A549 (cell line): ENCODE results near the gene PFAS. TPM values are rescaled to one million over a fixed set of nuclear protein-coding genes. Genes with fewer than 3 reads are reported as not detected.
A peak's percentile ranks its signal among the peaks of the same experiment; 100 is the strongest.
"Not testable (repeated sequence)": the region's sequence is repeated elsewhere in the genome, so short reads cannot be mapped to it uniquely, and the experiment has no call there.

ENCODE experiments used
- ATAC-seq, 2 experiments: fragments of 200-7000 bp in 1 of 2; fragments of >200 bp in 1 of 2; cut with Nextera tagmentation in 1 of 2; cut with Tn5 transposase in 1 of 2; 3 replicates each; pipeline versions ENCODE4 v1.8.0 to v1.9.1; 2018 to 2020; ENCODE audit warnings: mild to moderate bottlenecking in 1 of 2, moderate library complexity in 1 of 2
- CTCF ChIA-PET: fragments of 300-600 bp; sonication (Branson Sonifier 250); formaldehyde crosslinking; extraction: SDS; loops from one replicate; lab custom pipeline; 2021; ENCODE audit warnings: antibody characterized with exemption, inconsistent platforms; lab: Yijun Ruan, JAX
- POLR2A ChIA-PET: fragments of 350-600 bp; formaldehyde crosslinking; extraction: SDS; loops from one replicate; lab custom pipeline; 2021; ENCODE audit warnings: antibody characterized with exemption, inconsistent platforms; lab: Yijun Ruan, JAX
- DNase-seq, 2 experiments: peaks; one replicate each; pipeline versions ENCODE4 v3.0.0 to v3.0.0-alpha.2; 2011 to 2016; ENCODE audit warnings: low read depth in 1 of 2, low spot score in 1 of 2
- FAIRE-seq: peaks from 2 replicates; lab custom pipeline; 2011; peaks lifted over from hg19 to GRCh38; lab: Jason Lieb, UNC
- H3K27ac ChIP-seq, 2 experiments: fragments of >200 bp; sonication (Bioruptor Twin); formaldehyde crosslinking; 3 replicates each; pipeline ENCODE4 v1.5.1; 2016 to 2017
- H3K4me1 ChIP-seq: fragments of >200 bp; sonication (Bioruptor Twin); formaldehyde crosslinking; 3 replicates; pipeline ENCODE4 v1.6.1; 2016
- H3K4me2 ChIP-seq: fragments of >200 bp; sonication (Bioruptor Twin); formaldehyde crosslinking; 3 replicates; pipeline ENCODE4 v1.6.1; 2016
- H3K4me3 ChIP-seq: fragments of >200 bp; sonication (Bioruptor Twin); formaldehyde crosslinking; 3 replicates; pipeline ENCODE4 v1.5.1; 2016
- H3K9me3 ChIP-seq: fragments of >200 bp; sonication (Bioruptor Twin); formaldehyde crosslinking; 3 replicates; pipeline ENCODE4 v1.6.1; 2016
- CBX2 ChIP-seq: fragments of 200-600 bp; sonication (generic); IDR thresholded peaks from 2 replicates; pipeline ENCODE4 v1.6.1; 2016; ENCODE audit warnings: low read depth, mild to moderate bottlenecking, borderline replicate concordance
- CBX8 ChIP-seq: fragments of 200-600 bp; sonication (generic); IDR thresholded peaks from 2 replicates; pipeline ENCODE4 v1.6.1; 2016
- CHD2 ChIP-seq: fragments of 150-350 bp; IDR thresholded peaks from 2 replicates; pipeline ENCODE4 v1.6.1; 2014; ENCODE audit warnings: low read length; ENCODE audit not compliant: partially characterized antibody
- CTCF ChIP-seq: fragments of >200 bp; sonication (Bioruptor Twin); formaldehyde crosslinking; IDR thresholded peaks from 3 replicates; pipeline ENCODE4 v1.5.1; 2016
- EHF ChIP-seq: fragments of 250-450 bp; sonication (Bioruptor Pico); IDR thresholded peaks from 2 replicates; pipeline ENCODE4 v1.5.0; 2020; ENCODE audit warnings: mild to moderate bottlenecking
- ESRRA ChIP-seq: fragments of 150-350 bp; IDR thresholded peaks from 2 replicates; pipeline ENCODE4 v1.6.1; 2014; ENCODE audit warnings: mild to moderate bottlenecking, low read length, borderline replicate concordance
- HDAC2 ChIP-seq: fragments of 200-600 bp; sonication (generic); IDR thresholded peaks from 2 replicates; pipeline ENCODE4 v1.6.1; 2016
- HEYL ChIP-seq: fragments of 250-450 bp; sonication (Bioruptor Pico); IDR thresholded peaks from 2 replicates; pipeline ENCODE4 v1.8.0; 2021; ENCODE audit warnings: mild to moderate bottlenecking, moderate library complexity
- HOXB5 ChIP-seq: fragments of 250-450 bp; sonication (Bioruptor Pico); IDR thresholded peaks from 2 replicates; pipeline ENCODE4 v1.5.0; 2020; ENCODE audit warnings: mild to moderate bottlenecking, moderate library complexity
- KDM1A ChIP-seq: fragments of 200-600 bp; sonication (generic); IDR thresholded peaks from 2 replicates; pipeline ENCODE4 v1.6.1; 2016; ENCODE audit warnings: low read depth, mild to moderate bottlenecking
- KDM5A ChIP-seq: fragments of 200-600 bp; sonication (generic); IDR thresholded peaks from 2 replicates; pipeline ENCODE4 v1.6.1; 2016; ENCODE audit warnings: antibody characterized with exemption, mild to moderate bottlenecking
- MAX ChIP-seq: IDR thresholded peaks from 2 replicates; pipeline ENCODE4 v1.6.1; 2012
- MAZ ChIP-seq: fragments of 150-350 bp; IDR thresholded peaks from 2 replicates; pipeline ENCODE4 v1.6.1; 2014; ENCODE audit warnings: antibody characterized with exemption, low read depth, low read length, borderline replicate concordance
- MYC ChIP-seq: IDR thresholded peaks from 2 replicates; pipeline ENCODE4 v1.6.1; 2012; ENCODE audit warnings: mild to moderate bottlenecking, inconsistent platforms, low read length, improper control_type of control experiment, borderline replicate concordance
- PBX3 ChIP-seq: IDR thresholded peaks from 2 replicates; pipeline ENCODE4 v1.6.1; 2012
- PHF8 ChIP-seq: fragments of 200-600 bp; sonication (generic); IDR thresholded peaks from 2 replicates; pipeline ENCODE4 v1.6.1; 2016; ENCODE audit warnings: low read depth, mild to moderate bottlenecking, antibody characterized with exemption, moderate library complexity, borderline replicate concordance
- RAD21 ChIP-seq, 2 experiments: fragments of >200 bp in 1 of 2; sonication (Bioruptor Twin) in 1 of 2; formaldehyde crosslinking in 1 of 2; IDR thresholded peaks in 1 of 2; conservative IDR thresholded peaks in 1 of 2; 2 replicates in 1 of 2; 3 replicates in 1 of 2; pipeline ENCODE4 v1.6.1; 2012 to 2018; ENCODE audit warnings: inconsistent platforms in 1 of 2
- RARB ChIP-seq: fragments of 250-450 bp; sonication (Bioruptor Pico); IDR thresholded peaks from 2 replicates; pipeline ENCODE4 v1.8.0; 2021; ENCODE audit warnings: mild to moderate bottlenecking, moderate library complexity
- SMC3 ChIP-seq: fragments of >200 bp; sonication (Bioruptor Twin); formaldehyde crosslinking; IDR thresholded peaks from 3 replicates; pipeline ENCODE4 v1.6.1; 2018; ENCODE audit warnings: inconsistent platforms
- TP53 ChIP-seq: fragments of 250-450 bp; sonication (Bioruptor Pico); IDR thresholded peaks from 2 replicates; pipeline ENCODE4 v1.5.0; 2021; ENCODE audit warnings: mild to moderate bottlenecking, moderate library complexity
- ZSCAN20 ChIP-seq: fragments of 250-450 bp; sonication (Bioruptor Pico); IDR thresholded peaks from 2 replicates; pipeline ENCODE4 v1.8.0; 2022; ENCODE audit warnings: mild to moderate bottlenecking, moderate library complexity
- WGBS: methylation state at CpG from one replicate; pipeline ENCODE4 v1.1.6; 2017; ENCODE audit errors: missing lambda C conversion rate; 5-methylcytosine and 5-hydroxymethylcytosine counted together
- polyA plus RNA-seq, 4 experiments: library from polyadenylated mRNA; depleted of rRNA in 3 of 4; stranded (reverse); fragments of >200 nt; fragmentation: RNase III in 1 of 4; extraction: RNeasy Plus Mini Kit Qiagen cat#74134 plus additional on column Dnase treatment in 1 of 4; gene quantifications; 2 replicates in 3 of 4; 3 replicates in 1 of 4; pipeline ENCODE4 v1.2.3, GENCODE V29; 2011 to 2017

PFAS gene
- polyA plus RNA-seq, 2 of the 4 experiments (the other 2 are of a cell fraction), result 51.9 to 58.2 TPM

DNA sequence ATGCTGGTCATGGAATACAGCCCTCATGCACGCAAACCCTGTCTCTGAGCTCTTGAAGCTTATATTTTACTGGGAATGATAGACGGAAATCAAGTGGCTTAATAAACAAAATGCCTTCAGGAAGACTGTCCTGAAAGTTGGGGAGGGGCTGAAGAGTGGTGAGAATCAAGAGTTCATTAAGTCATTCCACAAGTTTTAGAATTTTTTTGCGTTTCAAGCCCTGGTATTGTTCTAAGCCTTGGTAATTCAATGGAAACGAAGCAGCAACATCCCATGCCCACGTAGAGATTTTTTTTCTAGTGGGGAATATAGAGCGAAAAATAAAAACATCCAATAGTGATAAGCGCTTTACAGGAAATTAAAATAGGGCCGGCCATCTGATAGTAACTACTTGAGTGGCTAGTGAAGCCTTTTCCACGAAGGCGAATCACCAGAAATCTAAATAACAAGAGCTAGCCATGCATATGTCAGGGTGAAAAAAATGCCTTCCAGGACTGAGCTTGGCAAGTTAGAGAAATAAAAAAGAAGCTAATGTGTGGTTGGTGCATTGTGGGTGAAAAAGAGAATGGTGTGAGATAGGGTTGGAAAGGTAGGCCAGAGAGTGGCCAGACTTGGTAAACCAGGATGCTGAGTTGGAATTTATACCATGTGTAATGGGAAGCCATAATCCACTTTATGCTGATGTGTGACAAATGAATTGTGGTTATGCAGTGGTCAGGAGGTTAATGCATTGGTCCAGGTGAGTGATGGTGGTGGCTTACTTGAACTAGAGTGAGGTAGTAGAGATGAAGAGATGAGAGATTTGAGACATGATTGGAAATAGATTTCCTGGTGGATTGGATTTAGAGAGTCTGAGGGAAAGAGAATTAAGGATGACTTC, 772 bp downstream of the PFAS start (continued):
- TF ChIP-seq KDM5A, result no peak; the same call in 1 of the 2 replicates
- 0 out of 2 replicates have a peak, but pooled peaks have one; percentile 31 for TF ChIP-seq MYC
- TF ChIP-seq PHF8, result no peak; the same call in none of the 2 replicates
- no peak for TF ChIP-seq ESRRA
- TF ChIP-seq MAZ, result no peak
- TF ChIP-seq EHF (CRISPR knock-in tag), result peak; percentile 19; the same call in 1 of the 2 replicates
- no peak for TF ChIP-seq CHD2
- TF ChIP-seq MAX, result no peak

DNA sequence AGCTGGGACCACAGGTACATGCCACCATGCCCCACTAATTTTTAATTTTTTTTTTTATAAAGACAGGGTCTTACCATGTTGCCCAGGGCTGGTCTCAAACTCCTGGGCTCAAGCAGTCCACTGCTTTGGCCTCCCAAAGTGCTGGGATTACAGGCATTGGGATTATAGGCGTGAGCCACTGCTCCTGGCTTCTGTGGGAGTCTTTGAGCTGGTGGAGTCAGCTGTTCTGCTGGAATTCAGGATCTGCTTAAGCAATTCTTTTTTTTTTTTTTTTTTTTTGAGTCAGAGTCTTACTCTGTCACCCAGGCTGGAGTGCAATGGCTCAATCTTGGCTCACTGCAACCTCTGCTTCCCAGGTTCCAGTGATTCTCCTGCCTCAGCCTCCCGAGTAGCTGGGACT, 2.3 kb downstream of the PFAS start:
- ATAC-seq, H3K27ac ChIP-seq, H3K9me3 ChIP-seq, FAIRE-seq, DNase-seq, H3K4me3 ChIP-seq, H3K4me1 ChIP-seq, H3K4me2 ChIP-seq: not testable (repeated sequence)
- WGBS, result 92% methylated on average over 2 of the region's 2 CpGs
- POLR2A ChIA-PET, result interaction anchor here (0.8 to 1.2 kb wide), 2 partner anchors 30 to 44 kb away, joined by 4 read pairs; partner anchors contain the start of gene SLC25A35
- CTCF ChIA-PET, result interaction anchor here (0.6 to 2.4 kb wide), 10 partner anchors 16 to 132 kb away, joined by 3 to 18 read pairs (median 4); no protein-coding TSS in a partner anchor

GRCh38 chr17:8253801-8254200, 4.7 kb downstream of the PFAS start:
- no peaks in the 10 kb centered on the region for H3K9me3 ChIP-seq
- FAIRE-seq (no peak), ATAC-seq (peak; percentile 44 to 57; a peak in 4 of 6 replicates), DNase-seq (peak in 1 of 2 experiments; percentile 62)
- H3K27ac ChIP-seq, result no peak overlapping the region
- H3K4me3 ChIP-seq, result no peak overlapping the region
- POLR2A ChIA-PET, result interaction anchor here (1.2 kb wide), 1 partner anchor 42 kb away, joined by 3 read pairs; the partner anchor contains the start of gene SLC25A35
- TF ChIP-seq SMC3, result 0 out of 3 replicates have a peak, but pooled peaks have one; percentile 29
- TF ChIP-seq CTCF, result peak; percentile 48
- TF ChIP-seq CBX2, result no peak
- peak; percentile 37 to 60; a peak in 3 of 5 replicates for TF ChIP-seq RAD21 (conservative IDR thresholded peaks at IDR 0.05 in 1 of 2, IDR thresholded peaks at IDR 0.05 in 1 of 2)
- 70% methylated on average over 8 of the region's 8 CpGs for WGBS
- H3K4me1 ChIP-seq, result peaks cover 8% of the 10 kb centered on the region
- H3K4me2 ChIP-seq, result no peak overlapping the region
- CTCF ChIA-PET, result interaction anchor here (0.8 to 2.9 kb wide), 6 partner anchors 11 to 53 kb away, joined by 3 to 14 read pairs (median 4); no protein-coding TSS in a partner anchor

DNA sequence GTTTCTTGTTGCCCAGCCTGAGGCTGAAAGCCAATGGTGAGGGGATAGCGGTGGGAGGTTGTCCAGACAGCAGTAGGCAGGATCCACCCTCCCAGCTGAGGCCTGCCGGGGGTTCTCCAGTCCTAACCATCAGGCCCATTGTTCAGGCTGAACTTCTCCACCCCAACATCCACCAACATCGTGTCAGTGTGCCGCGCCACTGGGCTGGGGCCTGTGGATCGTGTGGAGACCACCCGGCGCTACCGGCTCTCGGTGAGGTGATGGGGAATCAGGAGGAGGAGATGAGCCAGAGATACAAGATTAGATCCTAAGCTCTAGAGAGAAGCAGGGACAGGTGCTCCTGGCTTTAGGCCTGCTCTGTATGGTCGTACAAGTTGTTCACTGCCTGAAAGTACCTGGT, 5.8 kb downstream of the PFAS start:
- ATAC-seq (no peak), DNase-seq (no peak), FAIRE-seq (no peak)
- CTCF ChIA-PET, result interaction anchor here (0.9 to 2.9 kb wide), 7 partner anchors 13 to 129 kb away, joined by 3 to 14 read pairs (median 3); no protein-coding TSS in a partner anchor
- 97% methylated on average over 11 of the region's 11 CpGs for WGBS
- Histone ChIP-seq H3K9me3 (no peaks in the 10 kb centered on the region), H3K4me3 (no peak overlapping the region), H3K4me1 (peaks cover 8% of the 10 kb centered on the region), H3K4me2 (no peak overlapping the region), H3K27ac (no peak overlapping the region)
- POLR2A ChIA-PET, result interaction anchor here (1.0 to 1.2 kb wide), 2 partner anchors 34 to 41 kb away, joined by 3 read pairs; partner anchors contain the start of genes RANGRF and SLC25A35
- TF ChIP-seq CBX2, result no peak
- no peak for TF ChIP-seq HOXB5
- TF ChIP-seq CBX8, result no peak
- TF ChIP-seq HEYL, result no peak
- no peak for TF ChIP-seq EHF (CRISPR knock-in tag)
- no peak for TF ChIP-seq ZSCAN20 (CRISPR knock-in tag)
- no peak for TF ChIP-seq RARB
- TF ChIP-seq PBX3, result no peak
- TF ChIP-seq HDAC2, result no peak
- no peak for TF ChIP-seq KDM1A
- no peak for TF ChIP-seq ESRRA
- no peak for TF ChIP-seq TP53 (CRISPR knock-in tag)
